ENCODE data around the gene LPIN1. TPM values are rescaled to one million over a fixed set of nuclear protein-coding genes. Genes with fewer than 3 reads are reported as not detected.

Gene LPIN1
- total RNA-seq, 1 experiment from 2014 or later = 38.5 TPM

DNA sequence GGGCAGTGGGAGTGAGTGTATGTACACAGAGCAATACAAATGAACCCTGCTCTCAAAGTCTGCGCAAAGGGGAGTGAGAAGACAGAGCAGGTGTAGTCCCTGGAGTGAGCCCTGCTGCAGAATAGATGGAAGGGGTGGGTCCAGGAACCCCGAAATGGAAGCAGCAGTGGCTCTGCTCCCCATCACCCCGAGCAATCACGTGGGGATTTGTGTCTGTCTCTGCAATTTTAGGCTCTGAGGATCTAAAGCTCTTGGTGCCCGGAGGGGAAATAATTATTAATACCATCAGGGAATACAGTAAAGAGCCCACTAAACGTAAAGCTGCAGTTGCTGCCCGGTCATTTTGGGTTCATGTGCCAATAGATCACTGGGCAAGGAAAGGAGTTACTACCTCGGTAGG is 118.3 kb downstream of the LPIN1 start:
- DNase-seq (ENCODE audit: low read depth) = no peak

GRCh38 chr2:11865378-11865777 is 118.9 kb downstream of the LPIN1 start:
- DNase-seq (ENCODE audit: low read depth) = no peak

DNA sequence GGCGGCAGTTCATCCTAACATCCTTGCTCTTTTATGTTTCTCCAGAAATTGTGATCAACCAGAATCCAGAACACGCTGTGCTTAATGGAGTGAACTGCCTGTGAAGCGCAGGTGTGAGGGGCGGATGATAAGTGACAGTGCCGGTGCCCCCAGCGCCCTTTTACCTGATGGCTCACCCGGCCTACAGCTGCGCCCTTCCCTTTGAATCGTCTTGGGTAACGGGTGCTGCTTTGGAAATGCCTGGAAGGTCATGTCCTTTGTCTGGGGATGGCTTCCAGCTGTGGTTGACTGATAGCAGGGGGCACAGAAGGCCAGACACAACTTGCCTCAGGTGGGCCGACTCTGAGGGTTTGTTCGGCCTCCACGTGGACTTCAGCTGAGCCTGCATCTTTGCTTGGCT is 119.4 kb downstream of the LPIN1 start:
- no peak for DNase-seq (ENCODE audit: low read depth)

- no peak for DNase-seq (ENCODE audit: low read depth)
Measured at GRCh38 chr2:11866358-11867335, 120.2 kb downstream of the LPIN1 start.

DNA sequence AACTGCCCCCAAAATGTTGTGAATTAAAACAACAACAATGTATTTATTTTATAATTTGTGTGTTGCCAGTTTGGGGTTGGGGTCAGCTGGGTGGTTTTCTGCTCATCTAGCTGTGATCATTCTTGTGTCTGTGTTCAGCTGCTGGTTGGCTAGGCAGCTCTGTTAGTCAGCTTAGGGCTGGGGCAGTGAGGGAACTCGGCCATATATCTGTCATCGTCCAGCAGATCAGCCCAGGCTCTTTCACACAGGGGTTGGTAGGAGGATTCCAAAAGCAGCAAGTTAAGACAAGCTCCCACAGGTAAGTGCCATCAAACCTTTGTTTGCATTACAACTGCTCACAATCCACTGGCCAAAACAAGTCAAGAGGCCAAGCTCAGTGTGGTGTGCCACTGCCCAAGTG is 121.5 kb downstream of the LPIN1 start:
- no peak for DNase-seq (ENCODE audit: low read depth)

DNA sequence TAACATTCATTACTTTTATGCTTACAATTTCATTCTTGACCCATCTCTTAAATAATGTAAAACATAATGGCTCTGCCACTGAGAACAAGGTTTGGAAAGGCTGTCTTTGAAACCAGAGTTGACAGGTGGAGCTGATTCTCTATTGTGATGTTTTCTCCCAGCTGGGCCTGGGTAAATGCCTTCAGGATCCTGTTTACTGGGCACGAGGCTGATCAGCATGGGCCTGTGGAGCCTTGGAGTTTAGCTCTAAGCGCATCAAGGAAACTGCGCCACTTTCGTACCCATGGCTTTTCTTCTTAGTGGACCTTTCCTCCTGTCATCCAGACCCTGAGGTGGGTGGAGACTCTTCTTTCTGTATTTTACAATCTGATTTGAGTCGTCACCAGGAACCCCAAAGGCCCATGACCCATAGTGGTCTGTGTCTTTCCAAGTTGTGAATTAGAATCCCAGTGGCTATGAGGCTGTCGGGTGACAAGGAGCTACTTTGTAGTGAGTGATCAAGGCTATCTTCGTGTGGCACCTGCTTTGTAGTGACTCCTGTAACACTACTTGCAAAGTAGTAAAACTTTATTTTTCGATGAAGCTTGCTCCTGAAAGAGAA is 123.1 kb downstream of the LPIN1 start:
- DNase-seq (ENCODE audit: low read depth) = no peak

GRCh38 chr2:11870064-11870463 is 123.6 kb downstream of the LPIN1 start:
- DNase-seq (ENCODE audit: low read depth) = no peak

- DNase-seq (ENCODE audit: low read depth) = no peak
Measured at GRCh38 chr2:11870584-11870983, 124.2 kb downstream of the LPIN1 start.

DNA sequence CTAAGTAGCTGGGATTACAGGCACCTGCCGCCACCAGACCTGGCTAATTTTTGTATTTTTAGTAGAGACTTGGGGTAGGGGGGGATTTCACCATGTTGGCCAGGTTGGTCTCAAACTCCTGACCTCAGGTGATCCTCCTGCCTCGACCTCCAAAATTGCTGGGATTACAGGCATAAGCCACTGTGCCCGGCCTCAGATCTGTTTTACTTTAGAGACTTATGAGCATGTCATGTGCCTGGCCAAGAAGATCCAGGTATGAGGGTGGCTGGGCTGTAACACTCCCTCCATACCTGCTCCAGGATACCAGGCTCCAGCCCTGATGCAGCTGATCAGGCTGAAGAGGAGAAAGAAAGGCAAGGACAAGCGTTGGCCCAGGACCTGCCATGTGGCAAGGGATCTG is 125.0 kb downstream of the LPIN1 start:
- DNase-seq (ENCODE audit: low read depth) = no peak

- no peak for DNase-seq (ENCODE audit: low read depth)
Measured at GRCh38 chr2:11872247-11872947, 126.0 kb downstream of the LPIN1 start.

GRCh38 chr2:11872948-11873269 is 126.5 kb downstream of the LPIN1 start:
- DNase-seq (ENCODE audit: low read depth) = no peak

DNA sequence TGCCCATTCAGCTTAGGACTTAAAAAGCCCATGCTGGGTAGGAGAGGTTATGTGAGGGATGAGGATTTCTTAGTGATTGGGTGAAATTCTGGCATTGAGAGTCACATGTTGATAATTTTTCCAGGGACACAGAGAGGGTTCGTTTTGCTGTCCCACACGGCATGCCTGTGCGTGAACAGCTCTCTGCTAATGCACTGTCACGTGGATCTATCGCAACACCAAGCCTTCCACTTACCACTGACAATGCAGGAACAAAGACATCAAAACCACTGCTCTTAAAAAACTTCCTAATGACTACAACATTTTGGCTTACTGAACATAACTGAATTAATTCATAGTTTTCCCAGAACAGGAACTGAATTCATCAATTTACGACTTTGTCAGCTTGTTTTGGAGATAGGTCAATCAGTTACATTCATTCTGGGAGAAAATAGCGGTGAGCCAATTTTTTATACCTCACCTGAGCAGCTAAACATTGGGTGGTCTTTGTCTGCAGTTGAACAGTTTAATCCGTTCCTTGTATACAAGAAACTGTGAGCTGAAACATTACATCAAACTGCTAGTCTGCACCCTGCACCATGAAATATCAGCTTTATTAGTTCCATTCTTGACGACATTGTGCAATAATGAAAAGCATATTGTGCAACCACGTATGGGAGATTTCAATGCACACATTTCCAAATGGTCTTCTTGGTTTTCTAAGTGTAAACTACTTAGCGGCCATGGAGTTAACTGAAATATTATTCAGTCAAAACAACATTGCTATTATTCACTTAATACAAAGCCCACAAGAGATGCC is 127.1 kb downstream of the LPIN1 start:
- DNase-seq (ENCODE audit: low read depth) = no peak

DNA sequence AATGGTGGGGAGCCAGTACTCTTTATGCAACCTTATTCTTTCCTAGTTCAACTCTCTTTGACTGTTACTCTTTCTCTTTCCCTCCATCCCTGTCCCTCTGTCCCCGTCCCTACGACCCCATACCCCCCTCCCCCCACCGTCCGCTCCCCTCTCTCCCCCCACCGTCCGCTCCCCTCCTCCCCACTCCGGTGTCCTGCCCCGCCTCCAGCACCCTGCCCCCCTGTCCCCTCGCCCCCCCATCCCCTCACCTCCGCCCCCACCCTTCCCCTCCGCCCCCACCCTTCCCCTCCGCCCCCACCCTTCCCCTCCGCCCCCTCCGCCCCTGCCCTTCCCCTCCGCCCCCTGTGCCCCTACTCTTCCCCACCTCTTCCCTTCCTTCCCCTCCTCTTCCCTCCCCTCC is 128.4 kb downstream of the LPIN1 start:
- no peak for DNase-seq (ENCODE audit: low read depth)

- DNase-seq (ENCODE audit: low read depth) = no peak
Measured at GRCh38 chr2:11875481-11875880, 129.0 kb downstream of the LPIN1 start.

GRCh38 chr2:11876436-11876835 is 130.0 kb downstream of the LPIN1 start:
- no peak for DNase-seq (ENCODE audit: low read depth)

- no peak for DNase-seq (ENCODE audit: low read depth)
Measured at GRCh38 chr2:11876889-11877288, 130.5 kb downstream of the LPIN1 start.

Small RNA genes lying within 50 kb of the gene (small RNA-seq; reads per million reads assigned to genes)
- gene MIR4262 = not detected
- gene MIR548S = 0.11 reads per million

Other genes starting within 250 kb of the LPIN1 start
- gene GREB1, start 212.6 kb upstream of the LPIN1 start, total RNA-seq (2014; rRNA removed; shearing (Covaris generic)) = 1.2 and 1.7 TPM in 2 replicates
- gene NTSR2, start 76.4 kb upstream of the LPIN1 start, total RNA-seq (2014; rRNA removed; shearing (Covaris generic)) = not detected in 2 replicates